Measurements from ENCODE around the gene METRN. TPM values are rescaled to one million over a fixed set of nuclear protein-coding genes. Genes with fewer than 3 reads are reported as not detected.

The METRN gene
- total RNA-seq, 1 donor = 33.3 TPM

DNA sequence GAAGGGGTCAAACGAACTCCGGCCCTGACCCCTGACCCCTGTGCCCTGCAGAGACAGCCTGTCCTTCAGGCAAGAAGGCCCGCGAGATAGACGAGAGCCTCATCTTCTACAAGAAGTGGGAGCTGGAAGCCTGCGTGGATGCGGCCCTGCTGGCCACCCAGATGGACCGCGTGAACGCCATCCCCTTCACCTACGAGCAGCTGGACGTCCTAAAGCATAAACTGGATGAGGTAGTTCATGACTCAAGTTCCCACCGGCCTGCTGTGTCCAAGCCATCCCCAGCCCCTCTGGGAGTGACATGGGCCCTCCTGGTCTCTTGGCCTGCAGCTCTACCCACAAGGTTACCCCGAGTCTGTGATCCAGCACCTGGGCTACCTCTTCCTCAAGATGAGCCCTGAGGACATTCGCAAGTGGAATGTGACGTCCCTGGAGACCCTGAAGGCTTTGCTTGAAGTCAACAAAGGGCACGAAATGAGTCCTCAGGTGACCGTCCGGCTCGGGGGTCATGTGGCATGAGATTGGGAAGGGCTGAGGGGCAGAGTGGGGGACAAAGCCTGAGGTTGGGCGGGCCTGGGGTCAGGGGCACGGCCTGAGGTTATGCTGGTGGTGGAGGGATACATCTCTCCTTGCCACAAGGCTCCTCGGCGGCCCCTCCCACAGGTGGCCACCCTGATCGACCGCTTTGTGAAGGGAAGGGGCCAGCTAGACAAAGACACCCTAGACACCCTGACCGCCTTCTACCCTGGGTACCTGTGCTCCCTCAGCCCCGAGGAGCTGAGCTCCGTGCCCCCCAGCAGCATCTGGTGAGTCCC lies 51.3 kb downstream of the METRN start:
- Histone ChIP-seq H4K20me1 (ENCODE audit: insufficient read depth, low read length) (no peaks in the 10 kb centered on the region), H3K4me1 (ENCODE audit: insufficient read depth, low read length) (no peaks in the 10 kb centered on the region), H3K4me3 (ENCODE audit: insufficient read depth, low read length) (no peak overlapping the region), H3K27me3 (ENCODE audit: insufficient read depth, low read length) (no peaks in the 10 kb centered on the region), H3K4me2 (ENCODE audit: insufficient read depth, low read length) (no peak overlapping the region), H3K36me3 (ENCODE audit: insufficient read depth, low read length) (no peaks in the 10 kb centered on the region), H3K27ac (ENCODE audit: low read depth, low read length) (no peak overlapping the region), H3K79me2 (ENCODE audit: insufficient read depth, low read length) (no peaks in the 10 kb centered on the region), H3K9me3 (ENCODE audit: low read depth, low read length) (no peaks in the 10 kb centered on the region), H2AFZ (ENCODE audit: low read length) (no peak overlapping the region)
- TF ChIP-seq, protein P1, sequence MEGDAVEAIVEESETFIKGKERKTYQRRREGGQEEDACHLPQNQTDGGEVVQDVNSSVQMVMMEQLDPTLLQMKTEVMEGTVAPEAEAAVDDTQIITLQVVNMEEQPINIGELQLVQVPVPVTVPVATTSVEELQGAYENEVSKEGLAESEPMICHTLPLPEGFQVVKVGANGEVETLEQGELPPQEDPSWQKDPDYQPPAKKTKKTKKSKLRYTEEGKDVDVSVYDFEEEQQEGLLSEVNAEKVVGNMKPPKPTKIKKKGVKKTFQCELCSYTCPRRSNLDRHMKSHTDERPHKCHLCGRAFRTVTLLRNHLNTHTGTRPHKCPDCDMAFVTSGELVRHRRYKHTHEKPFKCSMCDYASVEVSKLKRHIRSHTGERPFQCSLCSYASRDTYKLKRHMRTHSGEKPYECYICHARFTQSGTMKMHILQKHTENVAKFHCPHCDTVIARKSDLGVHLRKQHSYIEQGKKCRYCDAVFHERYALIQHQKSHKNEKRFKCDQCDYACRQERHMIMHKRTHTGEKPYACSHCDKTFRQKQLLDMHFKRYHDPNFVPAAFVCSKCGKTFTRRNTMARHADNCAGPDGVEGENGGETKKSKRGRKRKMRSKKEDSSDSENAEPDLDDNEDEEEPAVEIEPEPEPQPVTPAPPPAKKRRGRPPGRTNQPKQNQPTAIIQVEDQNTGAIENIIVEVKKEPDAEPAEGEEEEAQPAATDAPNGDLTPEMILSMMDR (IDR thresholded peaks at IDR 0.05; ENCODE audit: extremely low read depth, low read depth, low read length) = no peak
- DNase-seq (ENCODE audit: insufficient read length, low spot score, missing footprints) = no peak

DNA sequence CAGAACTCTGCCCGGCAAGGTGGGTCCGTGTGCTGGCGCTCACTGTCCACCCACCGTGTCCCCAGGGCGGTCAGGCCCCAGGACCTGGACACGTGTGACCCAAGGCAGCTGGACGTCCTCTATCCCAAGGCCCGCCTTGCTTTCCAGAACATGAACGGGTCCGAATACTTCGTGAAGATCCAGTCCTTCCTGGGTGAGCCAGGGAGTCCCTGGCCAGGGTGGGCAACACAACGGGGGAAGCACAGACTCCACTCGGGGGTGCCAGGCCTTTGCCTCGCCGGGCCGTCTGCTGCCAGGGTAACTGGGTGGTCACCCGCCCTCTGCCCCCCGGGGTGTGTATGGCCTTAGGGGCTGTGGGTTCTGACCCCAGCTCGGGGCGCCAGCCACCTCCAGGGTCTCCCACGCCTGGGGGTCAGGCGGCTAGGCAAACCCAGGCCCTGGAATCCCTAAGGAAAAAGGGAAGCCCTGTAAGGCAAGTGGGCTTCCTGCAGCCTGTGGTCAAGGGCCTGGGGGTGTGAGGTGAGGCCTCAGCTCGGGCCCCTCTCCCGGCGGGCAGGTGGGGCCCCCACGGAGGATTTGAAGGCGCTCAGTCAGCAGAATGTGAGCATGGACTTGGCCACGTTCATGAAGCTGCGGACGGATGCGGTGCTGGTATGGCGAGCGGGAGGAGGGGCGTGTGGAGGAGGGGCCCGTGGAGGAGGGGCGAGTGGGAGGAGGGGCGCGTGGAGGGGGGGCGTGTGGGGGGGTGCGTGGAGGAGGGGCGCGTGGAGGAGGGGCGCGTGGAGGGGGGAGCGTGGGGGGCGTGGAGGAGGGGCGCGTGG lies 52.1 kb downstream of the METRN start:
- DNase-seq (ENCODE audit: insufficient read length, low spot score, missing footprints) = no peak
- TF ChIP-seq, protein P1 (IDR thresholded peaks at IDR 0.05; ENCODE audit: extremely low read depth, low read depth, low read length) = no peak
- no peak overlapping the region for H3K4me3 ChIP-seq (ENCODE audit: insufficient read depth, low read length)
- H3K27me3 ChIP-seq (ENCODE audit: insufficient read depth, low read length) = no peaks in the 10 kb centered on the region
- no peaks in the 10 kb centered on the region for H3K9me3 ChIP-seq (ENCODE audit: low read depth, low read length)
- H3K4me2 ChIP-seq (ENCODE audit: insufficient read depth, low read length) = no peak overlapping the region
- H2AFZ ChIP-seq (ENCODE audit: low read length) = no peak overlapping the region
- H3K36me3 ChIP-seq (ENCODE audit: insufficient read depth, low read length) = no peaks in the 10 kb centered on the region
- no peaks in the 10 kb centered on the region for H3K79me2 ChIP-seq (ENCODE audit: insufficient read depth, low read length)
- H4K20me1 ChIP-seq (ENCODE audit: insufficient read depth, low read length) = no peaks in the 10 kb centered on the region
- no peak overlapping the region for H3K27ac ChIP-seq (ENCODE audit: low read depth, low read length)
- H3K4me1 ChIP-seq (ENCODE audit: insufficient read depth, low read length) = no peaks in the 10 kb centered on the region

DNA sequence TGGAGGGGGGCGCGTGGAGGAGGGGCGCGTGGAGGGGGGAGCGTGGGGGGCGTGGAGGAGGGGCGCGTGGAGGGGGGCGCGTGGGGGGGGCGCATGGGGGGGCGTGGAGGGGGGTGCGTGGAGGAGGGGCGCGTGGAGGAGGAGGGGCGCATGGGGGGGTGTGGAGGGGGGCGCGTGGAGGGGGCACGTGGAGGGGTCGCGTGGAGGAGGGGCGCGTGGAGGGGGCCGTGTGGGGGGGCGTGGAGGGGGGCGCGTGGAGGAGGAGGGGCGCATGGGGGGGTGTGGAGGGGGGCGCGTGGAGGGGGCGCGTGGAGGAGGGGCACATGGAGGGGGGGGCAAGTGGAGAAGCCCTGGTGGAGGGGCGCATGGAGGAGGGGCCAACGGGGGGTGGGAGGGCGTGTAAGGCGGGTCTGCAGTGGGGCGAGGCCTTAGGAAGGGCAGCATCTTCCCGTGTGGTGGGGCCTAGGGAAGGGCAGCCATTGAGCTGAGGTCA lies 52.9 kb downstream of the METRN start:
- no peak for DNase-seq (ENCODE audit: insufficient read length, low spot score, missing footprints)
- H3K4me2 ChIP-seq (ENCODE audit: insufficient read depth, low read length) = no peak overlapping the region

More for the DNA sequence above, 52.9 kb downstream of the METRN start:
- no peaks in the 10 kb centered on the region for H3K36me3 ChIP-seq (ENCODE audit: insufficient read depth, low read length)
- TF ChIP-seq, protein P1 (IDR thresholded peaks at IDR 0.05; ENCODE audit: extremely low read depth, low read depth, low read length) = no peak
- no peak overlapping the region for H3K4me3 ChIP-seq (ENCODE audit: insufficient read depth, low read length)
- no peaks in the 10 kb centered on the region for H4K20me1 ChIP-seq (ENCODE audit: insufficient read depth, low read length)
- H3K79me2 ChIP-seq (ENCODE audit: insufficient read depth, low read length) = no peaks in the 10 kb centered on the region
- H3K27ac ChIP-seq (ENCODE audit: low read depth, low read length) = no peak overlapping the region
- no peaks in the 10 kb centered on the region for H3K27me3 ChIP-seq (ENCODE audit: insufficient read depth, low read length)
- no peaks in the 10 kb centered on the region for H3K4me1 ChIP-seq (ENCODE audit: insufficient read depth, low read length)
- H3K9me3 ChIP-seq (ENCODE audit: low read depth, low read length) = no peaks in the 10 kb centered on the region
- no peak overlapping the region for H2AFZ ChIP-seq (ENCODE audit: low read length)

Data from osteoblast (primary cell).